ENCODE data around the gene TMSB4X.
"Not testable (repeated sequence)": the region's sequence is repeated elsewhere in the genome, so short reads cannot be mapped to it uniquely, and the experiment has no call there.

The TMSB4X gene

GRCh38 chrX:13014111-13015096 lies 39.5 kb downstream of the TMSB4X start:
- H3K4me3 ChIP-seq (replicated peaks; ENCODE audit: insufficient read depth, low read length) = no peak overlapping the region
- TF ChIP-seq GABPA (IDR thresholded peaks at IDR 0.05; ENCODE audit: low read depth) (no peak), SPI1 (IDR thresholded peaks at IDR 0.05; ENCODE audit: borderline replicate concordance, low read depth) (no peak), REST (IDR thresholded peaks at IDR 0.05; ENCODE audit: insufficient replicate concordance, low read depth) (no peak), POLR2AphosphoS5 (IDR thresholded peaks at IDR 0.05; ENCODE audit: low read depth) (no peak)
- TF ChIP-seq, protein P1, sequence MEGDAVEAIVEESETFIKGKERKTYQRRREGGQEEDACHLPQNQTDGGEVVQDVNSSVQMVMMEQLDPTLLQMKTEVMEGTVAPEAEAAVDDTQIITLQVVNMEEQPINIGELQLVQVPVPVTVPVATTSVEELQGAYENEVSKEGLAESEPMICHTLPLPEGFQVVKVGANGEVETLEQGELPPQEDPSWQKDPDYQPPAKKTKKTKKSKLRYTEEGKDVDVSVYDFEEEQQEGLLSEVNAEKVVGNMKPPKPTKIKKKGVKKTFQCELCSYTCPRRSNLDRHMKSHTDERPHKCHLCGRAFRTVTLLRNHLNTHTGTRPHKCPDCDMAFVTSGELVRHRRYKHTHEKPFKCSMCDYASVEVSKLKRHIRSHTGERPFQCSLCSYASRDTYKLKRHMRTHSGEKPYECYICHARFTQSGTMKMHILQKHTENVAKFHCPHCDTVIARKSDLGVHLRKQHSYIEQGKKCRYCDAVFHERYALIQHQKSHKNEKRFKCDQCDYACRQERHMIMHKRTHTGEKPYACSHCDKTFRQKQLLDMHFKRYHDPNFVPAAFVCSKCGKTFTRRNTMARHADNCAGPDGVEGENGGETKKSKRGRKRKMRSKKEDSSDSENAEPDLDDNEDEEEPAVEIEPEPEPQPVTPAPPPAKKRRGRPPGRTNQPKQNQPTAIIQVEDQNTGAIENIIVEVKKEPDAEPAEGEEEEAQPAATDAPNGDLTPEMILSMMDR (IDR thresholded peaks at IDR 0.05; ENCODE audit: insufficient read depth, low read length) = no peak
- no peak for DNase-seq (ENCODE audit: low read depth in 1 of 2, low spot score in 1 of 2)

GRCh38 chrX:13015536-13016236 lies 40.8 kb downstream of the TMSB4X start:
- Histone ChIP-seq H3K4me3 (replicated peaks; ENCODE audit: insufficient read depth, low read length) (no peak overlapping the region), H3K27me3 (ENCODE audit: insufficient read depth, poor library complexity, severe bottlenecking) (no peaks in the 10 kb centered on the region), H3K27ac (replicated peaks) (peak overlapping the region; percentile 46)
- DNase-seq (ENCODE audit: low read depth in 1 of 2, low spot score in 1 of 2) = peak in 1 of 2 experiments; percentile 38
- TF ChIP-seq REST (IDR thresholded peaks at IDR 0.05; ENCODE audit: insufficient replicate concordance, low read depth) (no peak), GABPA (IDR thresholded peaks at IDR 0.05; ENCODE audit: low read depth) (no peak)

More at GRCh38 chrX:13014111-13015096, 39.5 kb downstream of the TMSB4X start:
- H3K27me3 ChIP-seq (ENCODE audit: insufficient read depth, poor library complexity, severe bottlenecking) = no peaks in the 10 kb centered on the region
- peak overlapping the region; percentile 85 for H3K27ac ChIP-seq (replicated peaks)

DNA sequence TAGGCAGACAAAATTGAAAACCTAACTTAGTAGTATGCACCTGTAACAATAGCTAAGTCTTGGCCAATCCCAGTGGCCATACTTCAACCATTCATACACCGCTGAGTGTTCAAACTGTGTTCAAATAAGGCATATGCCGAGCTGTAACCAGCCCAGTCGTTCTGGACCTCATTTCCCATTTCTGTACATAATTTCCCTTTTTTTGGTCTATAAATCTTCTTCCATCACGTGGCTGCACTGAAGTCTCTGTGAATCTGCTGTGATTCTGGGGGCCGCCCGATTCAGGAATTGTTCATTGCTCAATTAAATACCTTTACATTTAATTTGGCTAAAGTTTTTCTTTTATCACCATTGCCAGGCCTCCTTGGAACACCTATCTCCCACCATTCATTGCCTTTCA lies 41.8 kb downstream of the TMSB4X start:
- peak overlapping the region; percentile 46 for H3K27ac ChIP-seq (replicated peaks)
- H3K27me3 ChIP-seq (ENCODE audit: insufficient read depth, poor library complexity, severe bottlenecking); H3K4me3 ChIP-seq (replicated peaks; ENCODE audit: insufficient read depth, low read length); DNase-seq (ENCODE audit: low read depth in 1 of 2, low spot score in 1 of 2): not testable (repeated sequence)

DNA sequence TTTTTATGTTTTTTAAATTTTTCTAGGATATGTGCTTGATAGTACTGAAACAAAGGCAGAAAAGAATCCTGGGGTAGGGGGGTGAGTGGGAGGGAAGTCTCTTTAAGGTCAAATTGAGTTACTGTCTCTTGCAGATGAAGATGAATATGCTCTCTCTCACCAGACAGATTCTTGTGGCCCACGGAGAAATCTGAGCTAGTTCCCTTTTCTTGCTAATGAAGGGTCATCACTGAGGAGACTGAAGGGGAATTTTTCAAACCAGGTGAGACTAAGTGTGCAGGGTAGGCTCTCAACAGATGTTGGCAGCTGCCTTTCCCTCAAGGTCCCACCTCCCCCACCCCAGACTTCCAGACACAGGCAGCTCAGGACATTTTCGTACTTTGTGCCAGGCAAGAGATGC lies 48.0 kb downstream of the TMSB4X start:
- H3K4me3 ChIP-seq (replicated peaks; ENCODE audit: insufficient read depth, low read length) = no peak overlapping the region
- no peak for DNase-seq (ENCODE audit: low read depth in 1 of 2, low spot score in 1 of 2)
- H3K27ac ChIP-seq (replicated peaks) = no peak overlapping the region
- H3K27me3 ChIP-seq (ENCODE audit: insufficient read depth, poor library complexity, severe bottlenecking) = no peaks in the 10 kb centered on the region
- TF ChIP-seq, protein P1 (IDR thresholded peaks at IDR 0.05; ENCODE audit: insufficient read depth, low read length) = no peak
- no peak for TF ChIP-seq REST (IDR thresholded peaks at IDR 0.05; ENCODE audit: insufficient replicate concordance, low read depth)
- TF ChIP-seq GABPA (IDR thresholded peaks at IDR 0.05; ENCODE audit: low read depth) = no peak
- TF ChIP-seq POLR2AphosphoS5 (IDR thresholded peaks at IDR 0.05; ENCODE audit: low read depth) = no peak
- TF ChIP-seq SPI1 (IDR thresholded peaks at IDR 0.05; ENCODE audit: borderline replicate concordance, low read depth) = no peak
